IMR-90 (cell line): ENCODE measurements around the gene EFS. TPM values are rescaled to one million over a fixed set of nuclear protein-coding genes. Genes with fewer than 3 reads are reported as not detected.

Source experiments
- ATAC-seq: fragments of 200-7000 bp; cut with Tn5 transposase; 2 replicates; pipeline ENCODE4 v1.9.1; 2020; ENCODE audit warnings: low read depth, mild to moderate bottlenecking, moderate library complexity
- BruUV-seq: library from RNA; stranded (reverse); fragments of 400-500 nt; replicated peaks from 2 replicates; lab custom pipeline; 2021; lab: Mats Ljungman, UMichigan
- CTCF ChIA-PET: fragments of 300-600 bp; formaldehyde crosslinking; extraction: SDS; loops from one replicate; lab custom pipeline; 2021; ENCODE audit warnings: antibody characterized with exemption; lab: Yijun Ruan, JAX
- POLR2A ChIA-PET: fragments of 300-600 bp; sonication (Branson Sonifier 250); formaldehyde crosslinking; loops from one replicate; lab custom pipeline; 2022; ENCODE audit warnings: antibody characterized with exemption; ENCODE audit not compliant: unreplicated experiment; lab: Charles Lee
- DNase-seq: peaks from one replicate; pipeline ENCODE4 v3.0.0; 2013
- H2AFZ ChIP-seq: replicated peaks from 2 replicates; pipeline ENCODE3; 2013; ENCODE audit warnings: low read length, mild to moderate bottlenecking; ENCODE audit not compliant: poor library complexity
- H2AK5ac ChIP-seq: 2 replicates; pipeline ENCODE4 v1.6.1; 2013; ENCODE audit warnings: low read depth, low read length, inconsistent platforms
- H2AK9ac ChIP-seq: replicated peaks from 2 replicates; pipeline ENCODE3; 2013; ENCODE audit warnings: mild to moderate bottlenecking, low read depth, low read length, moderate library complexity; ENCODE audit not compliant: poor library complexity
- H2BK120ac ChIP-seq: 2 replicates; pipeline ENCODE4 v1.6.1; 2013; ENCODE audit warnings: low read depth, low read length, inconsistent platforms
- H2BK15ac ChIP-seq: 3 replicates; pipeline ENCODE4 v1.6.1; 2013; ENCODE audit warnings: low read depth, low read length, inconsistent platforms
- H2BK20ac ChIP-seq: 2 replicates; pipeline ENCODE4 v1.6.1; 2013; ENCODE audit warnings: low read depth, mild to moderate bottlenecking, inconsistent platforms, low read length, moderate library complexity
- H2BK5ac ChIP-seq: 2 replicates; pipeline ENCODE4 v1.6.1; 2013; ENCODE audit warnings: mild to moderate bottlenecking, low read depth, low read length, inconsistent platforms; ENCODE audit not compliant: poor library complexity, severe bottlenecking
- H3K14ac ChIP-seq: replicated peaks from 2 replicates; pipeline ENCODE4 v1.6.1; 2013; ENCODE audit warnings: low read depth, low read length, inconsistent platforms
- H3K18ac ChIP-seq: 2 replicates; pipeline ENCODE4 v1.6.1; 2013; ENCODE audit warnings: low read depth, low read length, control low read depth
- H3K23ac ChIP-seq: 2 replicates; pipeline ENCODE4 v1.6.1; 2013; ENCODE audit warnings: low read depth, low read length, inconsistent platforms
- H3K27ac ChIP-seq: 2 replicates; pipeline ENCODE4 v1.5.1; 2013; ENCODE audit warnings: mild to moderate bottlenecking, control low read depth, low read length; ENCODE audit not compliant: insufficient read depth
- H3K27me3 ChIP-seq: 2 replicates; pipeline ENCODE4 v1.6.1; 2013; ENCODE audit warnings: low read length; ENCODE audit not compliant: control insufficient read depth, insufficient read depth
- H3K36me3 ChIP-seq: 2 replicates; pipeline ENCODE4 v1.6.1; 2013; ENCODE audit warnings: low read length, mixed read lengths; ENCODE audit not compliant: control insufficient read depth, insufficient read depth
- H3K4ac ChIP-seq: 2 replicates; pipeline ENCODE4 v1.6.1; 2013; ENCODE audit warnings: low read depth, low read length, inconsistent platforms
- H3K4me1 ChIP-seq: 2 replicates; pipeline ENCODE4 v1.6.1; 2013; ENCODE audit warnings: low read length, mixed read lengths; ENCODE audit not compliant: control insufficient read depth, insufficient read depth
- H3K4me2 ChIP-seq: 2 replicates; pipeline ENCODE4 v1.6.1; 2013; ENCODE audit warnings: low read depth, mild to moderate bottlenecking, control low read depth, low read length, moderate library complexity
- H3K4me3 ChIP-seq: 2 replicates; pipeline ENCODE4 v1.5.1; 2013; ENCODE audit warnings: low read depth, mild to moderate bottlenecking, control low read depth, low read length, moderate library complexity; ENCODE audit not compliant: insufficient read depth
- H3K56ac ChIP-seq: 2 replicates; pipeline ENCODE4 v1.6.1; 2013; ENCODE audit warnings: low read length, inconsistent platforms; ENCODE audit not compliant: insufficient read depth; ENCODE audit errors: extremely low read depth
- H3K79me1 ChIP-seq, 2 experiments: 2 replicates each; pipeline ENCODE4 v1.6.1; 2013; ENCODE audit warnings: low read length in 2 of 2, inconsistent platforms in 1 of 2, low read depth in 1 of 2
- H3K9ac ChIP-seq: 2 replicates; pipeline ENCODE4 v1.6.1; 2013; ENCODE audit warnings: low read depth, low read length, control low read depth
- H3K9me1 ChIP-seq: 2 replicates; pipeline ENCODE4 v1.6.1; 2013; ENCODE audit warnings: low read length, inconsistent platforms; ENCODE audit not compliant: insufficient read depth
- H3K9me3 ChIP-seq: 2 replicates; pipeline ENCODE4 v1.6.1; 2013; ENCODE audit warnings: low read length; ENCODE audit not compliant: control insufficient read depth, insufficient read depth
- H4K20me1 ChIP-seq: 2 replicates; pipeline ENCODE4 v1.6.1; 2013; ENCODE audit warnings: low read length, inconsistent platforms; ENCODE audit not compliant: insufficient read depth
- H4K5ac ChIP-seq: 2 replicates; pipeline ENCODE4 v1.6.1; 2013; ENCODE audit warnings: mild to moderate bottlenecking, low read depth, low read length, control low read depth
- H4K8ac ChIP-seq, 2 experiments: 2 replicates each; pipeline ENCODE4 v1.6.1; 2013; ENCODE audit warnings: low read depth in 2 of 2, low read length in 2 of 2, control low read depth in 1 of 2, inconsistent platforms in 1 of 2
- H4K91ac ChIP-seq: 2 replicates; pipeline ENCODE4 v1.6.1; 2013; ENCODE audit warnings: low read depth, low read length, inconsistent platforms; ENCODE audit not compliant: insufficient read depth
- CTCF ChIP-seq: conservative IDR thresholded peaks from 2 replicates; pipeline ENCODE4 v1.5.1; 2012; ENCODE audit warnings: mild to moderate bottlenecking, low read depth, low read length, improper control_type of control experiment
- MAFK ChIP-seq: IDR thresholded peaks from 2 replicates; pipeline ENCODE4 v1.6.1; 2012; ENCODE audit warnings: low read depth, low read length, improper control_type of control experiment
- MAZ ChIP-seq: IDR thresholded peaks from 2 replicates; pipeline ENCODE4 v1.6.1; 2012; ENCODE audit warnings: low read depth, mild to moderate bottlenecking, low read length, improper control_type of control experiment, moderate library complexity, borderline replicate concordance
- SMC3 ChIP-seq: fragments of 150-350 bp; IDR thresholded peaks from 2 replicates; pipeline ENCODE4 v1.6.1; 2016; ENCODE audit warnings: low read depth, mild to moderate bottlenecking, antibody characterized with exemption, low read length, moderate library complexity
- WGBS, 2 experiments: methylation state at CpG; one replicate each; pipeline versions ENCODE4 v1.1.5 to v1.1.7; 2013; ENCODE audit warnings: missing lambda C conversion rate in 2 of 2; ENCODE audit not compliant: insufficient read length in 1 of 2; ENCODE audit errors: extremely low coverage in 2 of 2; 5-methylcytosine and 5-hydroxymethylcytosine counted together
- dilution Hi-C: fragments of 300-500 bp; cut with HindIII; formaldehyde crosslinking; loops from one replicate; pipeline ENCODE4 v1.14.3; 2018; ENCODE audit warnings: low sequenced_read_pairs; ENCODE audit not compliant: unreplicated experiment
- in situ Hi-C: fragments of 300-500 bp; cut with MboI; formaldehyde crosslinking; loops from 3 replicates; pipeline ENCODE4 v1.14.3; 2019; ENCODE audit warnings: low sequenced_read_pairs, inconsistent platforms, mixed read lengths
- intact Hi-C: fragments of 100-400 bp; cut with micrococcal nuclease; formaldehyde crosslinking; loops from 2 replicates; pipeline ENCODE4 v1.10.0; 2022
- polyA plus RNA-seq, 3 experiments: library from polyadenylated mRNA; depleted of rRNA; stranded (reverse); fragments of >200 nt; gene quantifications; 2 replicates each; pipeline ENCODE4 v1.2.3, GENCODE V29; 2012; ENCODE audit warnings: low replicate concordance in 1 of 3
- total RNA-seq: library from RNA; depleted of rRNA; stranded (reverse); fragments of >200 nt; gene quantifications from 2 replicates; pipeline ENCODE4 v1.2.3, GENCODE V29; 2012
- TF ChIP-seq, protein P1 (sequence below): fragments of 150-350 bp; IDR thresholded peaks from 2 replicates; pipeline ENCODE4 v1.6.1; 2017; ENCODE audit warnings: mild to moderate bottlenecking, antibody characterized with exemption, low read length, low read depth

The EFS gene
- total and polyA plus RNA-seq, 2 of the 4 experiments (the other 2 are of a cell fraction): 2.2 to 11.6 TPM

- Histone ChIP-seq H3K9ac (no peak overlapping the region), H4K5ac (no peak overlapping the region), H3K4me1 (peaks cover 3% of the 10 kb centered on the region; the same call in 1 of the 2 replicates), H3K9me1 (no peaks in the 10 kb centered on the region), H3K23ac (no peak overlapping the region), H2BK15ac (no peak overlapping the region), H2BK20ac (no peak overlapping the region), H3K18ac (no peak overlapping the region), H3K27me3 (peaks cover 2% of the 10 kb centered on the region; the same call in 1 of the 2 replicates), H3K36me3 (peaks cover 10% of the 10 kb centered on the region), H3K56ac (no peak overlapping the region), H2AK5ac (no peak overlapping the region), H3K4me2 (no peak overlapping the region), H4K8ac (no peak overlapping the region), H4K91ac (no peak overlapping the region), H2BK120ac (no peak overlapping the region), H2AFZ (no peak overlapping the region), H3K9me3 (no peaks in the 10 kb centered on the region), H2AK9ac (no peak overlapping the region), H3K4me3 (no peak overlapping the region), H3K27ac (no peak overlapping the region), H3K79me1 (peaks cover 0 to 7% of the 10 kb centered on the region in 2 experiments; a peak in 3 of 4 replicates), H4K20me1 (no peaks in the 10 kb centered on the region; the same call in 1 of the 2 replicates), H2BK5ac (no peak overlapping the region), H3K4ac (no peak overlapping the region), H3K14ac (no peak overlapping the region)
- no TSS peak for BruUV-seq
- no CpG with 5 or more reads among the region's 6 CpGs for WGBS, 2 experiments
- ChIA-PET POLR2A (no interaction called here), CTCF (no interaction called here)
- TF ChIP-seq MAFK: no peak
- TF ChIP-seq MAZ: no peak
- TF ChIP-seq CTCF: no peak
- TF ChIP-seq, protein P1, sequence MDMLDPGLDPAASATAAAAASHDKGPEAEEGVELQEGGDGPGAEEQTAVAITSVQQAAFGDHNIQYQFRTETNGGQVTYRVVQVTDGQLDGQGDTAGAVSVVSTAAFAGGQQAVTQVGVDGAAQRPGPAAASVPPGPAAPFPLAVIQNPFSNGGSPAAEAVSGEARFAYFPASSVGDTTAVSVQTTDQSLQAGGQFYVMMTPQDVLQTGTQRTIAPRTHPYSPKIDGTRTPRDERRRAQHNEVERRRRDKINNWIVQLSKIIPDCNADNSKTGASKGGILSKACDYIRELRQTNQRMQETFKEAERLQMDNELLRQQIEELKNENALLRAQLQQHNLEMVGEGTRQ: no peak
- no peak for TF ChIP-seq SMC3
- no peak for ATAC-seq
- dilution Hi-C loops (no loop called here), in situ Hi-C loops (no loop called here), intact Hi-C loops (no loop called here)
- no peak for DNase-seq
Observed at GRCh38 chr14:23348297-23348655, 16.7 kb downstream of the EFS start.
